ENCODE measurements around the gene U2AF1L4. TPM values are rescaled to one million over a fixed set of nuclear protein-coding genes. Genes with fewer than 3 reads are reported as not detected.

U2AF1L4 gene
- total RNA-seq, 2 experiments from 2014 or later, result 16.1 to 35.2 TPM

- TF ChIP-seq, protein P1, sequence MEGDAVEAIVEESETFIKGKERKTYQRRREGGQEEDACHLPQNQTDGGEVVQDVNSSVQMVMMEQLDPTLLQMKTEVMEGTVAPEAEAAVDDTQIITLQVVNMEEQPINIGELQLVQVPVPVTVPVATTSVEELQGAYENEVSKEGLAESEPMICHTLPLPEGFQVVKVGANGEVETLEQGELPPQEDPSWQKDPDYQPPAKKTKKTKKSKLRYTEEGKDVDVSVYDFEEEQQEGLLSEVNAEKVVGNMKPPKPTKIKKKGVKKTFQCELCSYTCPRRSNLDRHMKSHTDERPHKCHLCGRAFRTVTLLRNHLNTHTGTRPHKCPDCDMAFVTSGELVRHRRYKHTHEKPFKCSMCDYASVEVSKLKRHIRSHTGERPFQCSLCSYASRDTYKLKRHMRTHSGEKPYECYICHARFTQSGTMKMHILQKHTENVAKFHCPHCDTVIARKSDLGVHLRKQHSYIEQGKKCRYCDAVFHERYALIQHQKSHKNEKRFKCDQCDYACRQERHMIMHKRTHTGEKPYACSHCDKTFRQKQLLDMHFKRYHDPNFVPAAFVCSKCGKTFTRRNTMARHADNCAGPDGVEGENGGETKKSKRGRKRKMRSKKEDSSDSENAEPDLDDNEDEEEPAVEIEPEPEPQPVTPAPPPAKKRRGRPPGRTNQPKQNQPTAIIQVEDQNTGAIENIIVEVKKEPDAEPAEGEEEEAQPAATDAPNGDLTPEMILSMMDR (conservative IDR thresholded peaks at IDR 0.05; ENCODE audit: low read length), result no peak
- no peak for TF ChIP-seq EZH2phosphoT487 (IDR thresholded peaks at IDR 0.05; ENCODE audit: borderline replicate concordance, low read depth, low read length)
- Histone ChIP-seq H3K27ac (ENCODE audit: low read depth, low read length, poor library complexity, severe bottlenecking) (no peak overlapping the region), H3K4me2 (ENCODE audit: low read length) (no peak overlapping the region), H2AFZ (ENCODE audit: low read length) (no peak overlapping the region), H3K79me2 (ENCODE audit: insufficient read depth, low read depth, low read length) (no peaks in the 10 kb centered on the region), H4K20me1 (ENCODE audit: insufficient read depth, low read length) (no peaks in the 10 kb centered on the region), H3K36me3 (ENCODE audit: insufficient read depth, low read length) (peaks cover 5% of the 10 kb centered on the region; the same call in 1 of the 2 replicates), H3K9me3 (ENCODE audit: low read length) (no peaks in the 10 kb centered on the region), H3K4me1 (ENCODE audit: insufficient read depth, low read length, poor library complexity, severe bottlenecking) (peaks cover 10% of the 10 kb centered on the region), H3K4me3 (ENCODE audit: low read depth, low read length, poor library complexity, severe bottlenecking) (no peak overlapping the region), H3K9me2 (ENCODE audit: insufficient read depth, low read length) (no peaks in the 10 kb centered on the region)
- intact Hi-C loops (cut with micrococcal nuclease; ENCODE audit: unreplicated experiment), result no loop called here
- CTCF ChIA-PET (ENCODE audit: unreplicated experiment), result no interaction called here
- no TSS peak for BruUV-seq (replicated peaks)
- POLR2A ChIA-PET, result no interaction called here
- no peak for DNase-seq (ENCODE audit: low spot score)
Measured at GRCh38 chr19:35780058-35780457, 34.8 kb upstream of the U2AF1L4 start.

- Histone ChIP-seq H2AFZ (ENCODE audit: low read length) (no peak overlapping the region), H4K20me1 (ENCODE audit: insufficient read depth, low read length) (no peaks in the 10 kb centered on the region), H3K9me3 (ENCODE audit: low read length) (no peaks in the 10 kb centered on the region), H3K27ac (ENCODE audit: low read depth, low read length, poor library complexity, severe bottlenecking) (no peak overlapping the region), H3K9me2 (ENCODE audit: insufficient read depth, low read length) (no peaks in the 10 kb centered on the region), H3K79me2 (ENCODE audit: insufficient read depth, low read depth, low read length) (no peaks in the 10 kb centered on the region), H3K36me3 (ENCODE audit: insufficient read depth, low read length) (peaks cover 5% of the 10 kb centered on the region; the same call in 1 of the 2 replicates), H3K4me2 (ENCODE audit: low read length) (no peak overlapping the region), H3K4me1 (ENCODE audit: insufficient read depth, low read length, poor library complexity, severe bottlenecking) (peaks cover 19% of the 10 kb centered on the region), H3K4me3 (ENCODE audit: low read depth, low read length, poor library complexity, severe bottlenecking) (no peak overlapping the region)
- DNase-seq (ENCODE audit: low spot score), result no peak
- POLR2A ChIA-PET, result no interaction called here
- intact Hi-C loops (cut with micrococcal nuclease; ENCODE audit: unreplicated experiment), result no loop called here
- no TSS peak for BruUV-seq (replicated peaks)
- TF ChIP-seq EZH2phosphoT487 (IDR thresholded peaks at IDR 0.05; ENCODE audit: borderline replicate concordance, low read depth, low read length), result no peak
- TF ChIP-seq, protein P1 (conservative IDR thresholded peaks at IDR 0.05; ENCODE audit: low read length), result no peak
- CTCF ChIA-PET (ENCODE audit: unreplicated experiment), result no interaction called here
Measured at GRCh38 chr19:35779033-35779432, 33.8 kb upstream of the U2AF1L4 start.

GRCh38 chr19:35777961-35778360 is 32.7 kb upstream of the U2AF1L4 start:
- intact Hi-C loops (cut with micrococcal nuclease; ENCODE audit: unreplicated experiment), result no loop called here
- peaks cover 19% of the 10 kb centered on the region for H3K4me1 ChIP-seq (ENCODE audit: insufficient read depth, low read length, poor library complexity, severe bottlenecking)
- no peak overlapping the region for H3K4me2 ChIP-seq (ENCODE audit: low read length)
- POLR2A ChIA-PET, result no interaction called here
- CTCF ChIA-PET (ENCODE audit: unreplicated experiment), result interaction anchor here (0.5 kb wide), 1 partner anchor 83 kb away, joined by 5 read pairs; no protein-coding TSS in a partner anchor
- H2AFZ ChIP-seq (ENCODE audit: low read length), result no peak overlapping the region
- no peaks in the 10 kb centered on the region for H4K20me1 ChIP-seq (ENCODE audit: insufficient read depth, low read length)
- TF ChIP-seq, protein P1 (conservative IDR thresholded peaks at IDR 0.05; ENCODE audit: low read length), result no peak
- no peak for TF ChIP-seq EZH2phosphoT487 (IDR thresholded peaks at IDR 0.05; ENCODE audit: borderline replicate concordance, low read depth, low read length)
- H3K9me3 ChIP-seq (ENCODE audit: low read length), result no peaks in the 10 kb centered on the region
- no TSS peak for BruUV-seq (replicated peaks)
- H3K79me2 ChIP-seq (ENCODE audit: insufficient read depth, low read depth, low read length), result no peaks in the 10 kb centered on the region
- DNase-seq (ENCODE audit: low spot score), result no peak
- H3K36me3 ChIP-seq (ENCODE audit: insufficient read depth, low read length), result peaks cover 5% of the 10 kb centered on the region; the same call in 1 of the 2 replicates
- H3K9me2 ChIP-seq (ENCODE audit: insufficient read depth, low read length), result no peaks in the 10 kb centered on the region
- H3K4me3 ChIP-seq (ENCODE audit: low read depth, low read length, poor library complexity, severe bottlenecking), result no peak overlapping the region
- no peak overlapping the region for H3K27ac ChIP-seq (ENCODE audit: low read depth, low read length, poor library complexity, severe bottlenecking)

Measured in OCI-LY7 (cell line).